GM19023 (cell line): Measurements from ENCODE around the gene P2RX6.

Source experiments
- ATAC-seq: cut with Tn5 transposase; IDR thresholded peaks from one replicate; pipeline ENCODE4 v1.9.1; 2021; ENCODE audit warnings: mild to moderate bottlenecking, moderate library complexity; ENCODE audit not compliant: unreplicated experiment

Gene P2RX6

GRCh38 chr22:21010426-21011113 is 4.4 kb upstream of the P2RX6 start:
- no peak for ATAC-seq

DNA sequence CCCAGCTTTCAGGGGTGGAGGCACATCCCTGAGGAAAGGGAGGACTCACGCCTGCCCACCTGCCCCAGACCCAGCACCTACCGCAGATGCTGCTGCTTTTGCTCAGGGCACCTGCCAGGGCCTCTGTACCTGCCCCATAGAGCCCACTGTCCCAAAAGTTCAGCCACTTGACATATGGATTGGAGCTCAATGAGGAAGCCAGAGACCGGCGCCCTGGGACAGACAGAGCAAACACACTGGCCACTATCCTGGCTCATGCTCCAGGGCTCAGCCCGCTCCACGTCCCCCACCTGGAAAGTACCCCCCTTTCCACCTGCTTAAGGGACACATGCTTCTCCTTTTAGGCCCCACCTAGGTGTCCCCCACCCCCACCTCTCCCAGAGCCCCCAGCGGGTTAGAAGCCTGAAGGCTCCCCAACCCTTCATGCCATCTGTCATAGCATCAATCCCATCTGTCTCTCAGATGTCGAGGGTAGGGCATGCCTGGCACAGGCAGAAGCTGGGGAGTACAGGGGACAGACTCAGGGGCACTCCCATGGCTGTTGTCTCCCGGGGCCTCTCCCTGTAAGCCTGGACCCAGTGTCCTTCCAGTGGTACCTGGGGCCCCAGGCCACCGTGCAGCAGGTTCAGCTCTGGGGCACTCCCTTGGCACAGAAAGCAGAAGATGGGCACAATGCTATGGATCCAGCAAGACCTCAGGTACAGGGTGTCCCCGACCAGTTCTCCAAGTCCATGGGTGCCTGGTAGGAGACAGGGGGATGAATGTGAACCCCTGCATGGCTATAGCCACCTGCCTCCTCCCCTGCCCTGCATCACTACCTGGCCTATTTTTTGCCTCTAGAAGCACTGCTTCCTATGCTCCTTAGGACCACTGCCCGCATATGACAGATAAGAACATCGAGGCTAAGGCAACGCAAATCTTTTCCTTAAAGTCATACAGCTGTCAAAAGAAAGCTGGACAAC is 2.2 kb upstream of the P2RX6 start:
- ATAC-seq = no peak

DNA sequence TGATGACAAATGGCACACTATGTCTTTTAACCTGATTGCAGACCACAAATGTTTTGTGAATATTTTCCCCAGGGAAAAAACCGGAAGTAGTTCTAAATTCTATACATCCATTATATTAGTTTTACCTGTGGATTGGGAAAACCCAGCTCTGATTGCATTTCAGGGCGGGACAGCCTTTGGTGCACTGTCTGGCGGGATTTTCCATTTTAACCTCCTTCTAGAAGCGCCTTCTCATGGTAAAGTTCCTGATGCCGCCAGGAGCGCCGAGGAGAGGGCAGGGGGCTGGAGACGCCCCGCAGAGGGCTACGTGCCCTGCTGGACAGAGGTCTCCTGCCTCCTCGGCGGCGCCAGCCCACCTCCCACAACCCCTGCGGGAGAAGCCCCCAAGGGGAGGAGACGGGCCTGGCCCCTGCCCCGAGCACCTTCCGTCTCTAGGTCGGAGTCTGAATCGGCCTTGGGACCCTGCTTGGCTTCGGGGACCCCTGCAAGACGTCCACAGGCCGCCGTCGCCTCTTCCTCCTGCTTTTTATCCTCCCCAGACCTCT is 1.2 kb upstream of the P2RX6 start:
- ATAC-seq = peak; percentile 17

- peak; percentile 89 for ATAC-seq
These were observed 701 bp upstream of the P2RX6 start for GRCh38 chr22:21014202-21014725.

GRCh38 chr22:21015466-21016006 is 571 bp downstream of the P2RX6 start:
- ATAC-seq = no peak

DNA sequence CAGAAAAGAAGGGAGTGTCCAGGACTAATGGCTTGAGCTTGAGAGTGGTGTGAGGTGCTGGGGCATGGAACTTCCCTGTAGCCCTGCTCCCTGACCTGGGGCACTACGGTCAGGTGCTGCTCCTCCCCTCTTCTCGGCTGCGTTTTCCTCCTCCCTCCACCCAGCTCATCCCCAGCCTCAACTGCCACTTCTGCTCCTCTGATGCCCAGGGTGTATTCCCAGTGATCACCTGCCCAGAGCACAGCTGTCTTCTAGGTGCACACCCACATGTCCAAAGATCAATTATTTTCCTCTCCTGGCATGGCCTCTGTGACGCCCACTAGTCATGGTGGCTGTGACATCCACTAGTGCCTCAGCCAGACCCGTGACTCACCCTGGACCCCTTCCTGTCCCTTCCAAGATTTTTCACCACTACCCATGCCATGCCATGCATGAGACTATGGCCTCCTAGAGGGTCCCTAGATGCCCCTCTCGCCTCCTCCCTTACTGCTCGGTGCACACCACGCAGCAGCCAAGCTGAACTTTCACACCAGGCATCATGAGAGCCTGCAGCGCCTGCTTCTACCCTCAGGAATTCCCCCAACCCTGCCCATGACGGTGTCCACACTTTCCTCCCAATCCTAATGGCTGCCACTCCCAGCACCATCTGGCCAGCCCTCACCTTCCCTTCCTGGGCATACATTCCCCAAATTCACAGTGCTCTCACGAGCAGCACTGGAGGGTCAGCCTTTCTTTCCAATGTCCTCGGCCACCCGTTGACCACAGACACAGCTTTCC is 1.9 kb downstream of the P2RX6 start:
- no peak for ATAC-seq

GRCh38 chr22:21018314-21018713 is 3.3 kb downstream of the P2RX6 start:
- no peak for ATAC-seq

- ATAC-seq = no peak
These were observed 6.0 kb downstream of the P2RX6 start for GRCh38 chr22:21020802-21021429.

DNA sequence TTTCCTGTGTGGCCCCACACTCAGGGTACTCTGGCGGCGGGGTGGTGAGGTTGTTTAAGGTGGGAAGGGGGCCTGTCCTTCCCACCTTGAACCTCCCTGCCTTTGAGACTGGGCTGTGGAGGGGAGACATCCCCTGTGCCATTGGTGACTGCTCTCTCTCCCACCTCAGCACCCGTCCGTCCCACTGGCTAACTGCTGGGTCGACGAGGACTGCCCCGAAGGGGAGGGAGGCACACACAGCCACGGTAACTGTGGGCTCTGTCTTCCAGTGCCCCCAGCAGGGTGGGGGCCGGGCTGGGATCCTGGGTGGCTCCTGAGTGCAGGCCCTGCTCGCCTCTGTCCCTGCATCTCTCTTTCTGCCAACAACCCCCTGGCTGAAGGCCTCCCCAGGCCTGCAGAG is 7.5 kb downstream of the P2RX6 start:
- ATAC-seq = no peak

DNA sequence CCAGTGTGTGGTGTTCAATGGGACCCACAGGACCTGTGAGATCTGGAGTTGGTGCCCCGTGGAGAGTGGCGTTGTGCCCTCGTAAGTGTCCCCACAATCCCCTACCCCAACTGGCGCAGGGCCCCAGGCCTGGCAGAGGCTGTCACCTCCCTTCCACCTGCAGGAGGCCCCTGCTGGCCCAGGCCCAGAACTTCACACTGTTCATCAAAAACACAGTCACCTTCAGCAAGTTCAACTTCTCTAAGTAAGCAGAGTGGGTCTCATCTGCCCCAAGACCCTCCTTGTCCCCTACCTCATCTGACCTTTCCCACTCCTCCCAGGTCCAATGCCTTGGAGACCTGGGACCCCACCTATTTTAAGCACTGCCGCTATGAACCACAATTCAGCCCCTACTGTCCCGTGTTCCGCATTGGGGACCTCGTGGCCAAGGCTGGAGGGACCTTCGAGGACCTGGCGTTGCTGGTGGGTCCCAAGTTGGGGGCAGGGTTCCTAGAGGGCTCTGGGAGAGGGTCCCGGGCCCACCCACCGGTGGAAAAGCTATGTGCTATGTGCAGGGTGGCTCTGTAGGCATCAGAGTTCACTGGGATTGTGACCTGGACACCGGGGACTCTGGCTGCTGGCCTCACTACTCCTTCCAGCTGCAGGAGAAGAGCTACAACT is 8.1 kb downstream of the P2RX6 start:
- no peak for ATAC-seq

- ATAC-seq = no peak
These were observed 10.3 kb downstream of the P2RX6 start for GRCh38 chr22:21025266-21025665.

DNA sequence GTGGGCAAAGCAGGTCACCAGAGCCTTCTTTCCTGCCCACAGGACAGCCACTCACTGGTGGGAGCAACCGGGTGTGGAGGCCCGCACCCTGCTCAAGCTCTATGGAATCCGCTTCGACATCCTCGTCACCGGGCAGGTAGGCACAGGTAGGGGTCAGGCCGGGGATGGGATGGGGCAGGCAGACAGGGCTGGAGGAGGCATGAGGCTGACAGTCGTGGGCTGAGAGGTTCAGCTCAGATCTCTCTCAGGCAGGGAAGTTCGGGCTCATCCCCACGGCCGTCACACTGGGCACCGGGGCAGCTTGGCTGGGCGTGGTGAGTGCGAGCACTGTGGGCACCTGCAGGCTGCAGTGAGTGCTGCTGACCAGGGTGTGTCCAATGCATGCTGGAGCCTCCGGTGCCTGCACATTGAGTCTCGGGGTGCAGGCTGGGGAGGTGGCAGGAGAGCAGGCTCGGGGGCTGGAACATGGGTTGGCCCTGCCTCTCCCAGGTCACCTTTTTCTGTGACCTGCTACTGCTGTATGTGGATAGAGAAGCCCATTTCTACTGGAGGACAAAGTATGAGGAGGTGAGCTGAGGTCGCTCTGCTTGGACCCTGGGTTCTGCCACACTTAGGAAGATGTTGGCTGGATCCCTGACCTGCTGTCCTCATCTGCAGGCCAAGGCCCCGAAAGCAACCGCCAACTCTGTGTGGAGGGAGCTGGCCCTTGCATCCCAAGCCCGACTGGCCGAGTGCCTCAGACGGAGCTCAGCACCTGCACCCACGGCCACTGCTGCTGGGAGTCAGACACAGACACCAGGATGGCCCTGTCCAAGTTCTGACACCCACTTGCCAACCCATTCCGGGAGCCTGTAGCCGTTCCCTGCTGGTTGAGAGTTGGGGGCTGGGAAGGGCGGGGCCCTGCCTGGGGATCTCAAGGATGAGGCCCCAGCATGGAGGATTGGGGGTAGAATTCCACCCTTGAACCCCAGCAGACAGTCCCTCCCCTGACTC is 11.1 kb downstream of the P2RX6 start:
- ATAC-seq = no peak

GRCh38 chr22:21026783-21027692 is 12.1 kb downstream of the P2RX6 start:
- ATAC-seq = no peak

GRCh38 chr22:21028277-21029251 is 13.6 kb downstream of the P2RX6 start:
- no peak for ATAC-seq

DNA sequence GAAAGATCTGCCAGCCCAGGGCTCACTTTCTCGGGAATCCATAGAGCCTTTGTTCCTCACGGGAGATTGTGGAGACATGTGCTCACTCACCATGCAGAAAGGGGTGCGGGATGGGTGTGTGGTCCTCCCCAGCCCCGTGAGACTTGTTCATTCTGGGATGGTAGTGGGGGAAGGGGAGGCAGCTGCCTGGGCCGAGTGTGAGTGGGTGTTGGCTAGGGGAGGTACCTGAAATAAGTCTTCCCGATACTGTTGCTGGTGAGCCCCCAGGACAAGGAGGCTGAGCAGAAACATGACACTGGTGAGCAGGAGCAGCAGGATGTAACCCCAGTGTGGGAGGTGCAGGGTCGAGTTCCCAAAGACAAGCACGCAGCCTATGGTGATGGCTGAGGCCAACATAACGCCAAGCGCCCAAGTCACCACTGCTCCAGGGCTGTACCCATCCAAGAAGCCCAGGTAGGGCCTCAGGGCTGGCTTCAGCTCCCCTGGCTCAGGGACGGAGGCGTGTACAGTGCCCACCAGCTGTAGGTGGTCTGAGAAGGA is 14.6 kb downstream of the P2RX6 start:
- no peak for ATAC-seq

DNA sequence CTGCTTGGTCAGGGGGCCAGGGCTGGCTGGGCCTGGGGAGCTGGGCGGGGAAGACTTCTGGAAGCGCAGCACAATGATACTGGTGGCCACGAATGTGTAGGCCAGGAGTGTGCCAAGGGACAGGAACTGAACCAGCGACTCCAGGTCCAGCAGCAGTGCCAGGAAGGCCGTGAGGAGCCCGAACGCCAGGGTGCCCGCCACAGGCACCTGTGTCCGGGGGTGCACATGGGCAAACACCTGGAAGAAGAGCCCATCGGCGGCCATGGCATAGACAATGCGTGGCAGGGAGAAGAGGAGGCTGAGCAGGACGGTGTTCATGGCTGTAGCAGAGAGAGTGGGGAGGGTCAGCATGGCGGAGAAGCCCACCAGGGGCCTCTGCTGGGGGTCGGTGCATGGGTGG is 15.1 kb downstream of the P2RX6 start:
- no peak for ATAC-seq
